Smooth muscle cell (in vitro differentiated cells): ENCODE results near the gene ADGRB3. TPM values are rescaled to one million over a fixed set of nuclear protein-coding genes. Genes with fewer than 3 reads are reported as not detected.

Experiments
- DNase-seq: peaks from one replicate; lab custom pipeline; 2025; ENCODE audit not compliant: unreplicated experiment; lab: John Stamatoyannopoulos, UW
- H2AFZ ChIP-seq: fragments of 200-600 bp; sonication (generic); 2 replicates; pipeline ENCODE4 v1.6.0; 2016; ENCODE audit warnings: antibody characterized with exemption, low read depth, mild to moderate bottlenecking
- H3F3A ChIP-seq: fragments of 200-600 bp; sonication (generic); 2 replicates; pipeline ENCODE4 v1.6.0; 2017; ENCODE audit warnings: antibody characterized with exemption, low read depth
- H3K27ac ChIP-seq: fragments of 200-600 bp; sonication (generic); 2 replicates; pipeline ENCODE4 v1.5.1; 2016; ENCODE audit warnings: low read depth, mild to moderate bottlenecking
- H3K27me3 ChIP-seq: fragments of 200-600 bp; sonication (generic); 2 replicates; pipeline ENCODE4 v1.6.1; 2016; ENCODE audit warnings: low read depth, mild to moderate bottlenecking
- H3K36me3 ChIP-seq: fragments of 200-600 bp; sonication (generic); 2 replicates; pipeline ENCODE4 v1.5.1; 2016; ENCODE audit warnings: low read depth
- H3K4me1 ChIP-seq: fragments of 200-600 bp; sonication (generic); 2 replicates; pipeline ENCODE4 v1.5.1; 2016; ENCODE audit warnings: low read depth
- H3K4me2 ChIP-seq: fragments of 200-600 bp; sonication (generic); 2 replicates; pipeline ENCODE4 v1.6.0; 2016; ENCODE audit warnings: mild to moderate bottlenecking
- H3K4me3 ChIP-seq: fragments of 200-600 bp; sonication (generic); 2 replicates; pipeline ENCODE4 v1.5.1; 2016; ENCODE audit warnings: mild to moderate bottlenecking
- H3K79me2 ChIP-seq: fragments of 200-600 bp; sonication (generic); 2 replicates; pipeline ENCODE4 v1.6.0; 2016; ENCODE audit warnings: low read depth, mild to moderate bottlenecking
- H3K9ac ChIP-seq: fragments of 200-600 bp; sonication (generic); 2 replicates; pipeline ENCODE4 v1.6.0; 2016; ENCODE audit warnings: low read depth
- H3K9me3 ChIP-seq: fragments of 200-600 bp; sonication (generic); replicated peaks from 2 replicates; pipeline ENCODE4 v1.5.1; 2016; ENCODE audit warnings: low read depth
- H4K20me1 ChIP-seq: fragments of 200-600 bp; sonication (generic); 2 replicates; pipeline ENCODE4 v1.6.0; 2016; ENCODE audit warnings: low read depth
- WGBS: methylation state at CpG from one replicate; pipeline ENCODE4 v1.1.7; 2016; ENCODE audit warnings: low lambda C conversion rate; 5-methylcytosine and 5-hydroxymethylcytosine counted together
- polyA plus RNA-seq: library from polyadenylated mRNA; unstranded; fragments of >200 nt; fragmentation: Nextera tagmentation; extraction: Ambion mirVana; gene quantifications from 2 replicates; pipeline ENCODE4 v1.2.1, GENCODE V29; 2016
- total RNA-seq: library from RNA; depleted of rRNA; stranded (reverse); fragments of >200 nt; gene quantifications from 2 replicates; pipeline ENCODE4 v1.2.3, GENCODE V29; 2014
- TF ChIP-seq, protein P1 (sequence below): fragments of 200-600 bp; sonication (generic); IDR thresholded peaks from 2 replicates; pipeline ENCODE4 v1.5.1; 2017; ENCODE audit warnings: borderline replicate concordance, mild to moderate bottlenecking, antibody characterized with exemption; ENCODE audit not compliant: insufficient read depth, poor library complexity, severe bottlenecking

ADGRB3 gene
- total and polyA plus RNA-seq, 2 experiments from 2014 or later, result 0.34 to 0.63 TPM

GRCh38 chr6:69305456-69305855 is 670.4 kb downstream of the ADGRB3 start:
- Histone ChIP-seq H3K27me3 (no peaks in the 10 kb centered on the region), H3F3A (no peaks in the 10 kb centered on the region), H3K27ac (no peak overlapping the region), H4K20me1 (no peaks in the 10 kb centered on the region), H3K4me2 (no peak overlapping the region), H3K9ac (no peak overlapping the region), H3K36me3 (no peaks in the 10 kb centered on the region), H3K79me2 (no peaks in the 10 kb centered on the region), H3K4me3 (no peak overlapping the region), H2AFZ (no peak overlapping the region), H3K9me3 (no peaks in the 10 kb centered on the region), H3K4me1 (no peaks in the 10 kb centered on the region)
- no peak for DNase-seq
- WGBS, result 76% methylated on average over 2 of the region's 2 CpGs
- TF ChIP-seq, protein P1, sequence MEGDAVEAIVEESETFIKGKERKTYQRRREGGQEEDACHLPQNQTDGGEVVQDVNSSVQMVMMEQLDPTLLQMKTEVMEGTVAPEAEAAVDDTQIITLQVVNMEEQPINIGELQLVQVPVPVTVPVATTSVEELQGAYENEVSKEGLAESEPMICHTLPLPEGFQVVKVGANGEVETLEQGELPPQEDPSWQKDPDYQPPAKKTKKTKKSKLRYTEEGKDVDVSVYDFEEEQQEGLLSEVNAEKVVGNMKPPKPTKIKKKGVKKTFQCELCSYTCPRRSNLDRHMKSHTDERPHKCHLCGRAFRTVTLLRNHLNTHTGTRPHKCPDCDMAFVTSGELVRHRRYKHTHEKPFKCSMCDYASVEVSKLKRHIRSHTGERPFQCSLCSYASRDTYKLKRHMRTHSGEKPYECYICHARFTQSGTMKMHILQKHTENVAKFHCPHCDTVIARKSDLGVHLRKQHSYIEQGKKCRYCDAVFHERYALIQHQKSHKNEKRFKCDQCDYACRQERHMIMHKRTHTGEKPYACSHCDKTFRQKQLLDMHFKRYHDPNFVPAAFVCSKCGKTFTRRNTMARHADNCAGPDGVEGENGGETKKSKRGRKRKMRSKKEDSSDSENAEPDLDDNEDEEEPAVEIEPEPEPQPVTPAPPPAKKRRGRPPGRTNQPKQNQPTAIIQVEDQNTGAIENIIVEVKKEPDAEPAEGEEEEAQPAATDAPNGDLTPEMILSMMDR, result no peak

GRCh38 chr6:69308584-69308983 is 673.5 kb downstream of the ADGRB3 start:
- Histone ChIP-seq H3K79me2 (no peaks in the 10 kb centered on the region), H3K4me1 (no peaks in the 10 kb centered on the region), H3K4me3 (no peak overlapping the region), H3K9me3 (no peaks in the 10 kb centered on the region), H3K9ac (no peak overlapping the region), H2AFZ (no peak overlapping the region), H4K20me1 (no peaks in the 10 kb centered on the region), H3K27me3 (no peaks in the 10 kb centered on the region), H3K27ac (no peak overlapping the region), H3K4me2 (no peak overlapping the region), H3K36me3 (no peaks in the 10 kb centered on the region), H3F3A (no peaks in the 10 kb centered on the region)
- WGBS, result 90% methylated on average over 2 of the region's 2 CpGs
- TF ChIP-seq, protein P1, result no peak
- DNase-seq, result no peak

- no peaks in the 10 kb centered on the region for H3K9me3 ChIP-seq
- no peak for DNase-seq
- WGBS, result 92% methylated on average over 1 of the region's 1 CpG
- no peaks in the 10 kb centered on the region for H3F3A ChIP-seq
- no peaks in the 10 kb centered on the region for H3K79me2 ChIP-seq
- TF ChIP-seq, protein P1, result peak; percentile 23
- H3K36me3 ChIP-seq, result no peaks in the 10 kb centered on the region
- H2AFZ ChIP-seq, result no peak overlapping the region
- no peak overlapping the region for H3K9ac ChIP-seq
- no peak overlapping the region for H3K27ac ChIP-seq
- H3K27me3 ChIP-seq, result no peaks in the 10 kb centered on the region
- no peaks in the 10 kb centered on the region for H3K4me1 ChIP-seq
- H4K20me1 ChIP-seq, result no peaks in the 10 kb centered on the region
- no peak overlapping the region for H3K4me3 ChIP-seq
- H3K4me2 ChIP-seq, result no peak overlapping the region
These were observed 676.8 kb downstream of the ADGRB3 start for GRCh38 chr6:69311888-69312287.

- Histone ChIP-seq H2AFZ (no peak overlapping the region), H3F3A (no peaks in the 10 kb centered on the region), H3K27me3 (no peaks in the 10 kb centered on the region), H3K36me3 (no peaks in the 10 kb centered on the region), H3K4me2 (no peak overlapping the region), H3K4me1 (no peaks in the 10 kb centered on the region), H4K20me1 (no peaks in the 10 kb centered on the region), H3K4me3 (no peak overlapping the region), H3K27ac (no peak overlapping the region), H3K9me3 (no peaks in the 10 kb centered on the region), H3K9ac (no peak overlapping the region), H3K79me2 (no peaks in the 10 kb centered on the region)
- TF ChIP-seq, protein P1, result no peak
- DNase-seq, result no peak
- WGBS, result 84% methylated on average over 1 of the region's 1 CpG
These were observed 678.9 kb downstream of the ADGRB3 start for GRCh38 chr6:69314001-69314400.
